NCI-H82 treated with DMSO at 0.1 percent for 48 hours (cell line): ENCODE results near the gene OCEL1.

Experiments
- DNase-seq: peaks from one replicate; lab custom pipeline; 2025; ENCODE audit not compliant: unreplicated experiment; lab: John Stamatoyannopoulos, UW

Gene OCEL1

GRCh38 chr19:17237747-17238706 is 12.0 kb downstream of the OCEL1 start:
- DNase-seq: no peak

- DNase-seq: peak; percentile 99
Measured at GRCh38 chr19:17240062-17240752, 14.2 kb downstream of the OCEL1 start.

- peak; percentile 61 for DNase-seq
Measured at GRCh38 chr19:17240826-17241399, 14.9 kb downstream of the OCEL1 start.

GRCh38 chr19:17242431-17243208 is 16.6 kb downstream of the OCEL1 start:
- DNase-seq: no peak

GRCh38 chr19:17243211-17243829 is 17.3 kb downstream of the OCEL1 start:
- no peak for DNase-seq

- DNase-seq: no peak
Measured at GRCh38 chr19:17243830-17244617, 18.0 kb downstream of the OCEL1 start.

GRCh38 chr19:17244618-17245534 is 18.9 kb downstream of the OCEL1 start:
- no peak for DNase-seq

- no peak for DNase-seq
Measured at GRCh38 chr19:17245535-17245984, 19.5 kb downstream of the OCEL1 start, which contains the start of gene NR2F6. NR2F6 (minus strand) TSS chr19:17245919; CDS start chr19:17245220, 699 bp downstream.

- no peak for DNase-seq
Measured at GRCh38 chr19:17246681-17247425, 20.8 kb downstream of the OCEL1 start.

GRCh38 chr19:17248011-17248776 is 22.2 kb downstream of the OCEL1 start:
- DNase-seq: peak; percentile 94

- no peak for DNase-seq
Measured at GRCh38 chr19:17249887-17250548, 24.0 kb downstream of the OCEL1 start.

GRCh38 chr19:17254636-17255035 is 28.6 kb downstream of the OCEL1 start:
- DNase-seq: no peak

GRCh38 chr19:17255150-17255621 is 29.2 kb downstream of the OCEL1 start:
- no peak for DNase-seq

GRCh38 chr19:17256130-17256529 is 30.1 kb downstream of the OCEL1 start:
- no peak for DNase-seq

- no peak for DNase-seq
Measured at GRCh38 chr19:17259118-17259780, 33.2 kb downstream of the OCEL1 start.

GRCh38 chr19:17259934-17260333 is 33.9 kb downstream of the OCEL1 start:
- DNase-seq: no peak
